MM.1S (cell line): ENCODE results near the gene IFIT1.

Experiments used
- EZH2 ChIP-seq: fragments of 300-600 bp; sonication (generic); optimal IDR thresholded peaks from 2 replicates; pipeline ENCODE3; 2017; ENCODE audit warnings: low read depth, mild to moderate bottlenecking, antibody characterized with exemption, low read length, mixed read lengths
- EZH2phosphoT487 ChIP-seq: fragments of 300-600 bp; sonication (generic); IDR thresholded peaks from 2 replicates; pipeline ENCODE4 v1.6.1; 2018; ENCODE audit warnings: antibody characterized with exemption, low read length
- TF ChIP-seq, protein P1 (sequence below): fragments of 300-600 bp; sonication (generic); IDR thresholded peaks from 2 replicates; pipeline ENCODE4 v1.5.1; 2016; ENCODE audit warnings: antibody characterized with exemption, low read length, mixed read lengths

DNA sequence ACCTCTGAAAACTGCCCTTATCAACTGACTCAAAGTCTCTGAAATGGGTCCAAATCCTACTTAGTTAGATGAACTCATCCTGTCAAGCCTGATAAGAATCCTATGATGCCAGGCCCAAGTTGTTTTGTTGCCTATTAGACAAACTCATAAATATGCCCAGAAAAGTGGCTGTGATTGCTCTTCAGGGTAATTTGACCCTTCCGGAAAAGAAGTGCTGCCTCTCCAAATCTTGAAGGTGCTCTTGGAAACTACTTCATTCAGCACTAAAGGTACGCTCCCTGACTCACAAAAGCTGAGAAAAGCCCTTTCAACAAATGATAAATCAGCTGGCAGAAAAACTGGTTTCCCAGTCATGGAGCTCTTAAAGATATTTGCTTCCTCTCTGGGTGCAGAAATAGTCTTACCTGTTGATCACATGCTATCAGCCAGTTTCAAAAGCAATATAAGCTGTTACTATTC, 28.6 kb downstream of the IFIT1 start:
- TF ChIP-seq, protein P1, sequence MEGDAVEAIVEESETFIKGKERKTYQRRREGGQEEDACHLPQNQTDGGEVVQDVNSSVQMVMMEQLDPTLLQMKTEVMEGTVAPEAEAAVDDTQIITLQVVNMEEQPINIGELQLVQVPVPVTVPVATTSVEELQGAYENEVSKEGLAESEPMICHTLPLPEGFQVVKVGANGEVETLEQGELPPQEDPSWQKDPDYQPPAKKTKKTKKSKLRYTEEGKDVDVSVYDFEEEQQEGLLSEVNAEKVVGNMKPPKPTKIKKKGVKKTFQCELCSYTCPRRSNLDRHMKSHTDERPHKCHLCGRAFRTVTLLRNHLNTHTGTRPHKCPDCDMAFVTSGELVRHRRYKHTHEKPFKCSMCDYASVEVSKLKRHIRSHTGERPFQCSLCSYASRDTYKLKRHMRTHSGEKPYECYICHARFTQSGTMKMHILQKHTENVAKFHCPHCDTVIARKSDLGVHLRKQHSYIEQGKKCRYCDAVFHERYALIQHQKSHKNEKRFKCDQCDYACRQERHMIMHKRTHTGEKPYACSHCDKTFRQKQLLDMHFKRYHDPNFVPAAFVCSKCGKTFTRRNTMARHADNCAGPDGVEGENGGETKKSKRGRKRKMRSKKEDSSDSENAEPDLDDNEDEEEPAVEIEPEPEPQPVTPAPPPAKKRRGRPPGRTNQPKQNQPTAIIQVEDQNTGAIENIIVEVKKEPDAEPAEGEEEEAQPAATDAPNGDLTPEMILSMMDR = no peak
- TF ChIP-seq EZH2 (no peak), EZH2phosphoT487 (no peak)
